Right cardiac atrium (tissue), 5 donors: ENCODE measurements around the gene PARG. TPM values are rescaled to one million over a fixed set of nuclear protein-coding genes. Genes with fewer than 3 reads are reported as not detected.
A peak's percentile ranks its signal among the peaks of the same experiment; 100 is the strongest.
"Not testable (repeated sequence)": the region's sequence is repeated elsewhere in the genome, so short reads cannot be mapped to it uniquely, and the experiment has no call there.

Source experiments
- ATAC-seq, 2 donors: fragments of 200-7000 bp; cut with Tn5 transposase; one replicate each; pipeline versions ENCODE4 v1.8.0 to v1.9.1; 2020; ENCODE audit warnings: moderate library complexity in 2 of 2, mild to moderate bottlenecking in 1 of 2
- DNase-seq, 3 donors: peaks; one replicate each; pipeline ENCODE4 v3.0.0-alpha.2; 2020
- H3K27ac ChIP-seq: one replicate; pipeline ENCODE4 v1.5.1; 2013; ENCODE audit warnings: mild to moderate bottlenecking, low read length, control low read depth, moderate library complexity
- H3K27me3 ChIP-seq: one replicate; pipeline ENCODE4 v1.6.1; 2013; ENCODE audit not compliant: control insufficient read depth, insufficient read depth
- H3K4me1 ChIP-seq: one replicate; pipeline ENCODE4 v1.6.1; 2013; ENCODE audit warnings: low read length; ENCODE audit not compliant: control insufficient read depth, insufficient read depth
- H3K4me3 ChIP-seq: one replicate; pipeline ENCODE4 v1.5.1; 2013; ENCODE audit warnings: low read length, control low read depth
- H3K9me3 ChIP-seq: one replicate; pipeline ENCODE4 v1.6.1; 2013; ENCODE audit warnings: low read length; ENCODE audit not compliant: control insufficient read depth
- WGBS: extraction: QIAGEN DNeasy Blood & Tissue Kit; methylation state at CpG from one replicate; pipeline ENCODE4 v1.1.7; 2013; 5-methylcytosine and 5-hydroxymethylcytosine counted together
- intact Hi-C, 4 donors: fragments of 100-400 bp; cut with DNase I; formaldehyde crosslinking; loops; one replicate each; pipeline versions ENCODE4 v1.11.0 to v1.14.0; 2022 to 2023
- polyA plus RNA-seq: library from polyadenylated mRNA; stranded (reverse); fragments of 200-250 nt; gene quantifications from one replicate; pipeline ENCODE4 v1.2.3, GENCODE V29; 2013
- total RNA-seq, 4 donors: library from RNA; stranded (reverse); fragmentation: NEBNext Ultra II Directional; extraction: Animal tissue kit (Norgen Biotek cat#: 25700); gene quantifications; one replicate each; pipeline ENCODE4 v1.2.1, GENCODE V29; 2021
- donor health status: healthy with polysubstance abuse.
- donor health status: DM: no; HTN: yes; CAD: no.
- donor health status: DM: no; HTN: no; CAD: no.
- donor health status: DM: no; HTN: yes; CAD: no; lungs with severe emphysema.
- donor health status: DM: yes; HTN: yes; CAD: no.

PARG gene
- total and polyA plus RNA-seq, 5 donors: 6.7 to 26.2 (median 25.3) TPM

DNA sequence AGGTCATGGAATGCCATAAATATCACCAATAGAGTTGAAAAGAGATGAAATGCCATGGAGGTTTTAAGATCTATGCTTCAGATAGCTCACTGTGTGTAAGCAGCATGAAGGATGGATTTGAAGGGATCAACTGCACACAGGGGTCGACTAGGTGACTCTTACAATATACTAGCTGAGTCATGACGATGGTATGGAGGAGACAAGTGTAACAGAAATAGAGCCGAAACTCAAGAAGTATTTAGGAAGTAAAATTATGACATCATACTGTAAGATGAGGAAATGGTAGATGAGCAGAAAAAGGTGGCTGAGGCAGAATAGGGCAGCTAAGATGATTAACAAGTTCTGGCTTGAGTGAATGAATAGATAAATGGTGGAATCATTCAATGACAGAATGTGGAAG is 38.0 kb downstream of the PARG start:
- ATAC-seq, DNase-seq, H3K27me3 ChIP-seq, H3K4me1 ChIP-seq, H3K4me3 ChIP-seq, intact Hi-C loops, H3K9me3 ChIP-seq, H3K27ac ChIP-seq: not testable (repeated sequence)
- 84% methylated on average over 3 of the region's 3 CpGs for WGBS

GRCh38 chr10:49900406-49900805 is 41.4 kb downstream of the PARG start:
- H3K4me1 ChIP-seq, H3K27ac ChIP-seq, H3K9me3 ChIP-seq, H3K27me3 ChIP-seq, H3K4me3 ChIP-seq, intact Hi-C loops, ATAC-seq, DNase-seq: not testable (repeated sequence)
- 82% methylated on average over 2 of the region's 3 CpGs for WGBS

DNA sequence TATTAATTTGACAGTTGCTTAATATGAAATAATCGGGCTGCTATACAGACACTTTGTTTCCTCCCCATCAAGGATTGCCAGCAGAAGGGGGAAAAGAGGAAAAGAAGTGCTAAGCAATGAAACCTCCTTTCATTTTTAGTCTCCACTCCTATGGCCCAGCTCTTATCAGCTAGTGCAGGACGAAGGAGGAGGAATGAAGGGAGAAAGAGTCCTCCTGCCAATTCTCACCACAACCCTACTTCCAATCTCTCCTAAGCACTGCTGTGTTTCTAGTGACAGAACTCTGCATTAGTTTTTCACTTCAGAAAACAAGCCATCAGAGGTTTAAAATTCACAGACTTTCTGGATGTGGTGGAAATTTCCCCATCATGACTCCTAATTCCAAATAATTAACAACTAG is 41.8 kb downstream of the PARG start:
- H3K9me3 ChIP-seq, H3K27me3 ChIP-seq, DNase-seq, H3K27ac ChIP-seq, H3K4me1 ChIP-seq, H3K4me3 ChIP-seq, intact Hi-C loops: not testable (repeated sequence)
- peak in 1 of 2 donors; percentile 54 for ATAC-seq
- WGBS: 100% methylated on average over 1 of the region's 2 CpGs

GRCh38 chr10:49890025-49890424 is 51.8 kb downstream of the PARG start:
- H3K4me3 ChIP-seq, DNase-seq, H3K27me3 ChIP-seq, intact Hi-C loops, ATAC-seq, H3K27ac ChIP-seq, H3K9me3 ChIP-seq, H3K4me1 ChIP-seq: not testable (repeated sequence)
- WGBS: 98% methylated on average over 5 of the region's 5 CpGs

GRCh38 chr10:49884739-49885331 is 57.0 kb downstream of the PARG start:
- ATAC-seq, H3K4me1 ChIP-seq, DNase-seq, intact Hi-C loops, H3K27ac ChIP-seq, H3K4me3 ChIP-seq, H3K27me3 ChIP-seq, H3K9me3 ChIP-seq: not testable (repeated sequence)
- 84% methylated on average over 1 of the region's 3 CpGs for WGBS

DNA sequence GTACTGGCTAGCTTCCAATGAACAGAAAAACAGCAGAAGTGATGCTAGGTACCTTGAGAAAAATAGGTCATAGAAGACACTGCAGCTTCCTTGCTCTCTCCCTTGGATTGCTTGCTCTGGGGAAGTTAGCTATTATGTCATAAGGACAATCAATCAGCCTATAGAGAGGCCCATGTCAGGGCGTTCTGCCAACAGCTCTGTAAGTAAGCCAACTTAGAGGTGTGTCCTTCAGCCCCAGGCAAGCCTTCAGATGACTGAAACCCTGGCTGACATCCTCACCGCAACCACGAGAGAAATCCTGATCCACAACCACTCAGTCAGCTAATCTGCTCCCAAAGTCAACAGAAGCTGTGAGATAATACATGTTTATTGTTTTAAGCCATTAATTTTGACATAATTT is 58.0 kb downstream of the PARG start:
- DNase-seq, ATAC-seq, H3K27ac ChIP-seq, intact Hi-C loops, H3K27me3 ChIP-seq, H3K4me3 ChIP-seq, H3K4me1 ChIP-seq, H3K9me3 ChIP-seq: not testable (repeated sequence)
- 78% methylated on average over 1 of the region's 3 CpGs for WGBS

- ATAC-seq, H3K9me3 ChIP-seq, intact Hi-C loops, H3K27ac ChIP-seq, H3K27me3 ChIP-seq, H3K4me3 ChIP-seq, DNase-seq, H3K4me1 ChIP-seq: not testable (repeated sequence)
- 86% methylated on average over 3 of the region's 3 CpGs for WGBS
These were observed 59.5 kb downstream of the PARG start for GRCh38 chr10:49882327-49882726.

GRCh38 chr10:49872740-49873139 is 69.1 kb downstream of the PARG start:
- H3K4me3 ChIP-seq, H3K27ac ChIP-seq, H3K4me1 ChIP-seq, ATAC-seq, H3K9me3 ChIP-seq, intact Hi-C loops, H3K27me3 ChIP-seq, DNase-seq: not testable (repeated sequence)
- no CpG with 5 or more reads among the region's 3 CpGs for WGBS

DNA sequence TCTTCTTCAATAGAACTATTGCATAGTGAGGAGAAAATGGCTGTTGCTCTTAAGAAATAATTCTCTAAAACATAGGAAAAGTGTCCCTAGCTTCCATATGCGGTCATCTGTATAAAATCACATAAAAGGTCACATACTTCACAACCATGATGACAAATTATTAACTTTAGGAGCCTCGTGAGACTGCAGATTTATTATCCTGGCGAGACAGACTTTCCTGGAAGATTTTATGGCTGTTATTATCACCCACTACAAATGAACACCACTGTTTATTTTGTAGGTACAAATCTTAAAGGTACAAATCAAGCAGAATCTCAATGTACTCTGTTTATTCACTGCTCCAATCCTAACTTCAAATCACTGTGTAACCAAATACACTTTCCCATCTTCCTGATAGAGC is 70.4 kb downstream of the PARG start:
- DNase-seq, ATAC-seq, H3K4me3 ChIP-seq, H3K9me3 ChIP-seq, H3K27me3 ChIP-seq, H3K4me1 ChIP-seq, intact Hi-C loops, H3K27ac ChIP-seq: not testable (repeated sequence)
- WGBS: no CpG with 5 or more reads among the region's 3 CpGs

- intact Hi-C loops, H3K9me3 ChIP-seq, H3K4me1 ChIP-seq, H3K4me3 ChIP-seq, H3K27ac ChIP-seq, H3K27me3 ChIP-seq, DNase-seq, ATAC-seq: not testable (repeated sequence)
- WGBS: 91% methylated on average over 5 of the region's 5 CpGs
These were observed 81.9 kb downstream of the PARG start for GRCh38 chr10:49859933-49860332.

DNA sequence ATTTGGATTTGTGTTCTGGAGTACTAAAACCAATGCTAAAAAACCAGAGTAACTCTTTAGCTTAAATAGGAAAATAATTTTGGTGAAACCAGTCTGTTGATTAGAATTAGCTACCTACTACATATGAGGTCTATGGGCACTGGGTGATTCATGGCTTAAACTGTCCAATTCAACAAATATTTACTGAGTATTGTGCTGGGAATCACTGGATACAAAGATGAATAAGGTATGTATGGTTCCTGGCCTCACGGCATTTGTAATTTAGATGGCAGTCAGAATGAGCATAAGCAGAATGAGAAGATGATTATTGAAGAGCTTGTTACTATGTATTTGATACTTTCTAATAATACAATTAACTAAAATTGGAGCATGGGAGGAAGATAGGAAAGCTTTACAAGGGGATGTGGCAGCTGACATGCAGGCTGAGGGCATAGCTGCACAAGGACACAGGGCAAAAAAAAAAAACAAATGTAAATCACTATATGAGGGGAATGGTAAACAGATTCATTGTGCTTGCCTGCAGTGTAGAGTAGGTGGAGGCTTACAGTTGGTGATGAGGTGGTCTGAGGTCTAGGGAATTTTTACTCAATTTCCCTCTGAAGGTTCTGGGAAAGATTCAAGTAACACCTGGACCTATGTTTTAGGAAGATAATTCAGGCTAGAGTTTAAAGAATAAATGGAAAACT is 83.0 kb downstream of the PARG start:
- H3K9me3 ChIP-seq, H3K4me3 ChIP-seq, ATAC-seq, H3K27ac ChIP-seq, H3K27me3 ChIP-seq, H3K4me1 ChIP-seq, DNase-seq, intact Hi-C loops: not testable (repeated sequence)
- WGBS: 97% methylated on average over 1 of the region's 1 CpG
